HepG2 (cell line): ENCODE results near the gene SHC1. TPM values are rescaled to one million over a fixed set of nuclear protein-coding genes. Genes with fewer than 3 reads are reported as not detected.

ENCODE experiments used
- DPF2 ChIP-seq: sonication (generic); formaldehyde crosslinking; IDR thresholded peaks from 2 replicates; pipeline ENCODE4 v1.4.0; 2020; ENCODE audit warnings: mild to moderate bottlenecking, low read depth, missing genetic modification reagents, borderline replicate concordance
- GATAD2A ChIP-seq: IDR thresholded peaks from 2 replicates; pipeline ENCODE4 v1.6.1; 2016
- HES4 ChIP-seq: sonication (generic); formaldehyde crosslinking; IDR thresholded peaks from 2 replicates; pipeline ENCODE4 v1.9.0; 2021; ENCODE audit warnings: mild to moderate bottlenecking, missing genetic modification reagents, borderline replicate concordance
- HOXA3 ChIP-seq: sonication (generic); formaldehyde crosslinking; IDR thresholded peaks from 2 replicates; pipeline ENCODE4 v1.5.0; 2020; ENCODE audit warnings: missing genetic modification reagents
- ISL2 ChIP-seq: sonication (generic); formaldehyde crosslinking; IDR thresholded peaks from 2 replicates; pipeline ENCODE4 v1.5.0; 2020; ENCODE audit warnings: missing genetic modification reagents
- KMT2B ChIP-seq: IDR thresholded peaks from 2 replicates; pipeline ENCODE4 v1.6.1; 2016; ENCODE audit warnings: missing genetic modification reagents, missing compliant biosample characterization
- MBNL3 ChIP-seq: fragments of 250-450 bp; sonication (Bioruptor Pico); conservative IDR thresholded peaks from 2 replicates; pipeline ENCODE4 v1.8.0; 2022; ENCODE audit warnings: mild to moderate bottlenecking, inconsistent platforms
- MED8 ChIP-seq: sonication (generic); formaldehyde crosslinking; IDR thresholded peaks from 2 replicates; pipeline ENCODE4 v1.8.1; 2023; ENCODE audit warnings: mild to moderate bottlenecking, missing genetic modification reagents; ENCODE audit not compliant: insufficient replicate concordance
- MTA1 ChIP-seq: sonication (generic); formaldehyde crosslinking; IDR thresholded peaks from 2 replicates; pipeline ENCODE4 v1.4.0; 2020; ENCODE audit warnings: missing genetic modification reagents, mild to moderate bottlenecking, borderline replicate concordance
- NFIB ChIP-seq: sonication (generic); formaldehyde crosslinking; IDR thresholded peaks from 2 replicates; pipeline ENCODE4 v1.9.0; 2021; ENCODE audit warnings: missing genetic modification reagents, mild to moderate bottlenecking, borderline replicate concordance
- NFKB2 ChIP-seq: sonication (generic); formaldehyde crosslinking; IDR thresholded peaks from 2 replicates; pipeline ENCODE4 v1.4.0; 2020; ENCODE audit warnings: missing genetic modification reagents, borderline replicate concordance
- NR2C2 ChIP-seq: sonication (generic); formaldehyde crosslinking; IDR thresholded peaks from 2 replicates; pipeline ENCODE4 v1.4.0; 2020; ENCODE audit warnings: missing genetic modification reagents, mild to moderate bottlenecking, moderate library complexity, borderline replicate concordance
- SETDB1 ChIP-seq: sonication (generic); formaldehyde crosslinking; IDR thresholded peaks from 2 replicates; pipeline ENCODE4 v1.5.1; 2020; ENCODE audit warnings: missing genetic modification reagents, mild to moderate bottlenecking, borderline replicate concordance
- SMARCC2 ChIP-seq: fragments of 450-650 bp; IDR thresholded peaks from 2 replicates; pipeline ENCODE4 v1.6.1; 2017; ENCODE audit warnings: antibody characterized with exemption, mild to moderate bottlenecking
- U2AF2 ChIP-seq: fragments of 200-400 bp; formaldehyde crosslinking; IDR thresholded peaks from 2 replicates; pipeline ENCODE4 v1.6.1; 2017; ENCODE audit warnings: low read depth, mild to moderate bottlenecking, low read length
- ZNF562 ChIP-seq: sonication (generic); formaldehyde crosslinking; IDR thresholded peaks from 2 replicates; pipeline ENCODE4 v1.8.0; 2022; ENCODE audit warnings: missing genetic modification reagents, borderline replicate concordance
- ZNF607 ChIP-seq: sonication (generic); formaldehyde crosslinking; IDR thresholded peaks from 2 replicates; pipeline ENCODE4 v1.5.1; 2020; ENCODE audit warnings: missing genetic modification reagents, mild to moderate bottlenecking, borderline replicate concordance
- ZNF773 ChIP-seq: sonication (generic); formaldehyde crosslinking; IDR thresholded peaks from 2 replicates; pipeline ENCODE4 v1.4.0; 2020; ENCODE audit warnings: missing genetic modification reagents, borderline replicate concordance
- ZNF775 ChIP-seq: sonication (generic); formaldehyde crosslinking; IDR thresholded peaks from 2 replicates; pipeline ENCODE4 v1.4.0; 2020; ENCODE audit warnings: missing genetic modification reagents, mild to moderate bottlenecking, moderate library complexity, borderline replicate concordance
- ZNF780A ChIP-seq: sonication (generic); formaldehyde crosslinking; IDR thresholded peaks from 2 replicates; pipeline ENCODE4 v1.8.0; 2022; ENCODE audit warnings: mild to moderate bottlenecking, missing genetic modification reagents, moderate library complexity
- polyA plus RNA-seq, 8 experiments: library from polyadenylated mRNA; depleted of rRNA in 3 of 8; stranded (reverse) in 7 of 8; unstranded in 1 of 8; fragments of >200 nt; fragmentation: Illumina TruSeq in 4 of 8; extraction: Trizol in 4 of 8; gene quantifications; 2 replicates each; pipeline versions ENCODE4 v1.2.1 to v1.2.3, GENCODE V29; 2011 to 2016; ENCODE audit warnings: low read depth in 4 of 8, missing spikeins in 1 of 8, mixed read lengths in 1 of 8; ENCODE audit not compliant: insufficient read depth in 1 of 8
- total RNA-seq, 5 experiments: library from RNA; depleted of rRNA; stranded (reverse); fragments of >200 nt; fragmentation: Illumina TruSeq; extraction: Trizol; gene quantifications; 2 replicates each; pipeline ENCODE4 v1.2.3, GENCODE V29; 2016; ENCODE audit warnings: low read depth in 1 of 5
- TF ChIP-seq, protein P1 (sequence below): sonication (generic); formaldehyde crosslinking; IDR thresholded peaks from 2 replicates; pipeline ENCODE4 v1.5.0; 2020; ENCODE audit warnings: missing genetic modification reagents
- TF ChIP-seq, protein P2 (sequence below): sonication (generic); formaldehyde crosslinking; IDR thresholded peaks from 2 replicates; pipeline ENCODE4 v1.4.0; 2020; ENCODE audit warnings: missing genetic modification reagents

The SHC1 gene
- total and polyA plus RNA-seq, 2 of the 13 experiments (the other 11 are each of a cell fraction or from before 2014, with no cell fraction given): 52.0 to 137 TPM

DNA sequence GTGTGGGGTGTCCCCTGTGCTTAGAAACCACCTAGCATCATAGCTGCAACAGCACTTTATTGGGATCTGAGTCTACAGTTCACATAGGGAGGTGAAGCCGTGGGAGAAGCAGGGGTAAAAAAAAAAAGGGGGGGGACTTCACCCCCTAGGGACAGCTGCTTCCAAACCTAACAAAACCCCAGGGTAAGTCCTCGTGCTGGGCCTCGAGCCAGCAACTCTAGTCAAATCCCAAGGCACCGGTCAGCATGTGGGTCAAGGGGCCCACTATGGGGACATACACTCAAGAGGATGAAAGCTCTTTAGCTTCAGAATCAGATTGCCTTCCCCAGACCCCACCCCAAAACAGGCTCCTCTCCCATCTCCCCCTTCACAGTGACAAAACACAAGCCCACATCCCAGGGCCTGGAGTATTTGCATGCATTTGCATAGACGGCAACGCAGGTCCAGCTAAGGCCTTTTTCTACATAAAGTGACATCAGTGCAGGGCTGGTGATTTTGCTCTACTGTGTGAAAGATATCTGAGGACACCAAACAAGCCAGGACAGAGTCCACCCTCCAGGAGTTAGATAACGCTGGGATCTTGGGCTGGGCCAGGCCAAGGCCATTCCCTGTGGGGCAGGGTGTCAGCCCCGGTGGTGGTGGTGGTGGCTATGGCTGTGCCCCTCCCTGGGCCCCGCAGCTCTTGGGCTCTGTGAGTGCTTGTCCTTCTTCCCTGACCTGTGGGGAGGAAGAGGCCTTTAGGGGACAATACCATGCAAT lies 26.0 kb downstream of the SHC1 start (continued):
- 0 out of 2 replicates have a peak, but pooled peaks have one; percentile 5 for TF ChIP-seq KMT2B (CRISPR knock-in tag)
- peak; percentile 66; the same call in 1 of the 2 replicates for TF ChIP-seq NFKB2 (CRISPR knock-in tag)
- TF ChIP-seq GATAD2A (CRISPR knock-in tag): peak; percentile 80
- peak; percentile 76; the same call in 1 of the 2 replicates for TF ChIP-seq ZNF607 (CRISPR knock-in tag)
- no peak for TF ChIP-seq ZNF780A (CRISPR knock-in tag)
- TF ChIP-seq MBNL3 (CRISPR knock-in tag): no peak
- TF ChIP-seq NR2C2 (CRISPR knock-in tag): no peak
- TF ChIP-seq DPF2 (CRISPR knock-in tag): peak; percentile 72; the same call in 1 of the 2 replicates
- TF ChIP-seq MTA1 (CRISPR knock-in tag): peak; percentile 95
- TF ChIP-seq NFIB: no peak
- TF ChIP-seq U2AF2: no peak
- TF ChIP-seq ISL2 (CRISPR knock-in tag): peak; percentile 50; the same call in 1 of the 2 replicates
- TF ChIP-seq SMARCC2: no peak
- TF ChIP-seq HOXA3: peak; percentile 69
- no peak for TF ChIP-seq MED8 (CRISPR knock-in tag)
- TF ChIP-seq ZNF562 (CRISPR knock-in tag): no peak
- TF ChIP-seq, protein P1, sequence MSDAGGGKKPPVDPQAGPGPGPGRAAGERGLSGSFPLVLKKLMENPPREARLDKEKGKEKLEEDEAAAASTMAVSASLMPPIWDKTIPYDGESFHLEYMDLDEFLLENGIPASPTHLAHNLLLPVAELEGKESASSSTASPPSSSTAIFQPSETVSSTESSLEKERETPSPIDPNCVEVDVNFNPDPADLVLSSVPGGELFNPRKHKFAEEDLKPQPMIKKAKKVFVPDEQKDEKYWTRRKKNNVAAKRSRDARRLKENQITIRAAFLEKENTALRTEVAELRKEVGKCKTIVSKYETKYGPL (CRISPR knock-in tag): peak; percentile 83; the same call in 1 of the 2 replicates
- TF ChIP-seq ZNF773 (CRISPR knock-in tag): no peak
- 0 out of 2 replicates have a peak, but pooled peaks have one; percentile 26 for TF ChIP-seq HES4
- TF ChIP-seq, protein P2, sequence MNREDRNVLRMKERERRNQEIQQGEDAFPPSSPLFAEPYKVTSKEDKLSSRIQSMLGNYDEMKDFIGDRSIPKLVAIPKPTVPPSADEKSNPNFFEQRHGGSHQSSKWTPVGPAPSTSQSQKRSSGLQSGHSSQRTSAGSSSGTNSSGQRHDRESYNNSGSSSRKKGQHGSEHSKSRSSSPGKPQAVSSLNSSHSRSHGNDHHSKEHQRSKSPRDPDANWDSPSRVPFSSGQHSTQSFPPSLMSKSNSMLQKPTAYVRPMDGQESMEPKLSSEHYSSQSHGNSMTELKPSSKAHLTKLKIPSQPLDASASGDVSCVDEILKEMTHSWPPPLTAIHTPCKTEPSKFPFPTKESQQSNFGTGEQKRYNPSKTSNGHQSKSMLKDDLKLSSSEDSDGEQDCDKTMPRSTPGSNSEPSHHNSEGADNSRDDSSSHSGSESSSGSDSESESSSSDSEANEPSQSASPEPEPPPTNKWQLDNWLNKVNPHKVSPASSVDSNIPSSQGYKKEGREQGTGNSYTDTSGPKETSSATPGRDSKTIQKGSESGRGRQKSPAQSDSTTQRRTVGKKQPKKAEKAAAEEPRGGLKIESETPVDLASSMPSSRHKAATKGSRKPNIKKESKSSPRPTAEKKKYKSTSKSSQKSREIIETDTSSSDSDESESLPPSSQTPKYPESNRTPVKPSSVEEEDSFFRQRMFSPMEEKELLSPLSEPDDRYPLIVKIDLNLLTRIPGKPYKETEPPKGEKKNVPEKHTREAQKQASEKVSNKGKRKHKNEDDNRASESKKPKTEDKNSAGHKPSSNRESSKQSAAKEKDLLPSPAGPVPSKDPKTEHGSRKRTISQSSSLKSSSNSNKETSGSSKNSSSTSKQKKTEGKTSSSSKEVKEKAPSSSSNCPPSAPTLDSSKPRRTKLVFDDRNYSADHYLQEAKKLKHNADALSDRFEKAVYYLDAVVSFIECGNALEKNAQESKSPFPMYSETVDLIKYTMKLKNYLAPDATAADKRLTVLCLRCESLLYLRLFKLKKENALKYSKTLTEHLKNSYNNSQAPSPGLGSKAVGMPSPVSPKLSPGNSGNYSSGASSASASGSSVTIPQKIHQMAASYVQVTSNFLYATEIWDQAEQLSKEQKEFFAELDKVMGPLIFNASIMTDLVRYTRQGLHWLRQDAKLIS (CRISPR knock-in tag): 0 out of 2 replicates have a peak, but pooled peaks have one; percentile 51
- no peak; the same call in 1 of the 2 replicates for TF ChIP-seq ZNF775
- TF ChIP-seq SETDB1 (CRISPR knock-in tag): no peak
